Measurements from ENCODE around the gene USP40. TPM values are rescaled to one million over a fixed set of nuclear protein-coding genes. Genes with fewer than 3 reads are reported as not detected.

The USP40 gene
- total and polyA plus RNA-seq, 2 experiments from 2014 or later: 5.7 to 11.7 TPM

GRCh38 chr2:233443511-233444183, 122.9 kb downstream of the USP40 start:
- H3K9me2 ChIP-seq (ENCODE audit: insufficient read depth): no peaks in the 10 kb centered on the region
- H3K36me3 ChIP-seq (ENCODE audit: insufficient read depth): no peaks in the 10 kb centered on the region
- H2AFZ ChIP-seq: no peak overlapping the region
- no peaks in the 10 kb centered on the region for H3K27me3 ChIP-seq (ENCODE audit: insufficient read depth)
- H3K4me2 ChIP-seq: no peak overlapping the region
- no peaks in the 10 kb centered on the region for H3K79me2 ChIP-seq (replicated peaks; ENCODE audit: insufficient read depth)
- Mint-ChIP-seq H3K27me3 (ENCODE audit: insufficient read depth, low read depth, poor library complexity) (peaks cover 12% of the 10 kb centered on the region), H3K27ac (no peak overlapping the region), H3K4me1 (peaks cover 4% of the 10 kb centered on the region), H3K9me3 (no peaks in the 10 kb centered on the region), H3K4me3 (no peak overlapping the region), H3K36me3 (ENCODE audit: low read depth) (peaks cover 10% of the 10 kb centered on the region)
- TF ChIP-seq ZNF462 (CRISPR knock-in tag; IDR thresholded peaks at IDR 0.05): no peak
- TF ChIP-seq EZH2 (IDR thresholded peaks at IDR 0.05; ENCODE audit: low read depth, unreplicated experiment): no peak
- peak; percentile 76 to 85 for TF ChIP-seq CTCF (conservative IDR thresholded peaks at IDR 0.05; ENCODE audit: low read depth in 2 of 2)
- TF ChIP-seq ETS1 (IDR thresholded peaks at IDR 0.05): no peak
- DNase-seq (ENCODE audit: low spot score) (peak; percentile 88), ATAC-seq (peak; percentile 69)
- no peak overlapping the region for H3K4me3 ChIP-seq
- H3K27ac ChIP-seq (ENCODE audit: low read depth): no peak overlapping the region
- no peaks in the 10 kb centered on the region for H3K4me1 ChIP-seq (ENCODE audit: insufficient read depth)
- H3F3A ChIP-seq (replicated peaks; ENCODE audit: low read depth): no peaks in the 10 kb centered on the region
- no peaks in the 10 kb centered on the region for H4K20me1 ChIP-seq (replicated peaks; ENCODE audit: insufficient read depth)

Measured in GM23338 (cell line).